ENCODE results near the gene ZNF22.

Gene ZNF22

GRCh38 chr10:45035673-45036072, 35.0 kb downstream of the ZNF22 start:
- DNase-seq, result no peak

- no peak for DNase-seq
These were observed 40.3 kb downstream of the ZNF22 start for GRCh38 chr10:45040921-45041542.

- DNase-seq, result no peak
These were observed 43.6 kb downstream of the ZNF22 start for GRCh38 chr10:45044290-45044689.

DNA sequence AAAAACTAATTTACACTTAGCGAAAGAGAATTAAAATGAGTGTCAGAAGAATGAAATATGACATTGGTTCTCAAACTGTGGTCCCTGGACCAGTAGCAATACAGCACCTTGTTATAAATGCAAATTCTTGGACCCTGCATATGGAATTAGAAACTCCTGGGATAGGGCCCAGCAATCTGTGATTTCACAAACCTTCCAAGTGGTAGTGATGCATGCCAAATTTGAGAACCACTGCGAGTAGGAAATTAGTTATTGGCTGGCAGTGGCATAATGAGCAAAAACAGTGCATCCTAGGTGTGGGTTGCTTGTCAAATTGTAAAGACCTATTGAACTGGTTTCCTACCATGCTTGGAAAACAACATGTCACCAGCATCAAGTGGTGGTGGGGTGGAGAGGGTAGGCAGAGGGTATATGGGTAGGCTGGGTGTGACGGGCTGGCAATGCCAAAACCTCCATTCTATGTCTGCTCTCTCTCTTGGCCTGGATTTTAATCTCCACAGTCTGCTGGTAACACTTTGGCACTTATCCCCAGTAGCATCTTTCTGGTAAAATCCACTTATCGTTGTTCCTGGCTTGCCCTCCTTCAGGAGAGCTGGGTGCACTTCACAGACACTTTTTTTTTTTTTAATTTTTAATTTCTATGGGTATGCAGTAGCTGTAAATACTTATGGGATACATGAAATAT, 50.0 kb downstream of the ZNF22 start:
- no peak for DNase-seq

DNA sequence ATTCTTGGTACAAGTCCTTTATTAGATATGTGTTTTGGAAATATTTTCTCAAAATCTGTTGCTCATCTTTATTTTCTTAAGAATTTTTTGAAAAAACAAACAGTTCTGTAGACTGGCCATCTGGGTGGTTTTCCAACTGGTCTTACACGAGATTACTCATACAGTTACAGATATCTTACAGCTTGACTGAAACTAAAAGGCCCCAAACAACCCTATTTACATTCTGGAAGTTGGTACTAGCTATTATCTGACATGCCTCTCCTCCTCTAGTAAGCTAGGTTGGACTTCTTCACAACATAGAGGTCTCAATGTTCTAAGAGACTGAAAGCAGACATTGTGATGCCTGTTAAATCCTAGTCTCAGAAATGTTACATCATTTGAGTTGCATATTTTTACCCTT, 52.0 kb downstream of the ZNF22 start:
- no peak for DNase-seq

- no peak for DNase-seq
These were observed 52.9 kb downstream of the ZNF22 start for GRCh38 chr10:45053569-45054100.

All from left hindlimb (tissue), 1 donor.